GM18517 (cell line): ENCODE results near the gene PPP1R10.

Experiments used
- ATAC-seq: cut with Tn5 transposase; IDR thresholded peaks from one replicate; pipeline ENCODE4 v1.9.1; 2021; ENCODE audit warnings: mild to moderate bottlenecking, moderate library complexity; ENCODE audit not compliant: unreplicated experiment

PPP1R10 gene

DNA sequence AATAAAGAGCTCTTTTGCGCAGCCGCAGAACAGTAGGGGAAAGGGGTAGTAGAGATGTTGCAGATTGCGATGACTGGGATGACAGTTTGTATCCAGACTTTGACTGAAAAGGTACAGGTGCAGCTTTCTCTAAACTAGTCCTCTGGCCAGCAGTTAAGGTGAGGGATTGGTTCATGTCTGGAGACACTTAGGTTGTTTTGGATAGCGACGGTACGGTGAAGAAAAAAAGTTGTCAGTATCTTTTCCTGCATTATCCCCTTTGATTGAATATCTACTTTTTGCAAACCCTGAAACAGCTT is 59.4 kb downstream of the PPP1R10 start:
- no peak for ATAC-seq

- ATAC-seq = peak; percentile 62
Observed at GRCh38 chr6:30556906-30557682, 59.9 kb downstream of the PPP1R10 start, which contains the start of gene PRR3. Gene PRR3, plus strand, starts transcription at chr6:30557295. Its CDS starts 50 bp downstream, at chr6:30557345.

- peak; percentile 62 for ATAC-seq
Observed at GRCh38 chr6:30556066-30556905, 60.8 kb downstream of the PPP1R10 start, which contains the start of gene GNL1. Gene GNL1, minus strand, starts transcription at chr6:30556489. Its CDS starts 286 bp downstream, at chr6:30556203.

GRCh38 chr6:30555816-30556065 is 61.3 kb downstream of the PPP1R10 start:
- ATAC-seq = peak; percentile 2

DNA sequence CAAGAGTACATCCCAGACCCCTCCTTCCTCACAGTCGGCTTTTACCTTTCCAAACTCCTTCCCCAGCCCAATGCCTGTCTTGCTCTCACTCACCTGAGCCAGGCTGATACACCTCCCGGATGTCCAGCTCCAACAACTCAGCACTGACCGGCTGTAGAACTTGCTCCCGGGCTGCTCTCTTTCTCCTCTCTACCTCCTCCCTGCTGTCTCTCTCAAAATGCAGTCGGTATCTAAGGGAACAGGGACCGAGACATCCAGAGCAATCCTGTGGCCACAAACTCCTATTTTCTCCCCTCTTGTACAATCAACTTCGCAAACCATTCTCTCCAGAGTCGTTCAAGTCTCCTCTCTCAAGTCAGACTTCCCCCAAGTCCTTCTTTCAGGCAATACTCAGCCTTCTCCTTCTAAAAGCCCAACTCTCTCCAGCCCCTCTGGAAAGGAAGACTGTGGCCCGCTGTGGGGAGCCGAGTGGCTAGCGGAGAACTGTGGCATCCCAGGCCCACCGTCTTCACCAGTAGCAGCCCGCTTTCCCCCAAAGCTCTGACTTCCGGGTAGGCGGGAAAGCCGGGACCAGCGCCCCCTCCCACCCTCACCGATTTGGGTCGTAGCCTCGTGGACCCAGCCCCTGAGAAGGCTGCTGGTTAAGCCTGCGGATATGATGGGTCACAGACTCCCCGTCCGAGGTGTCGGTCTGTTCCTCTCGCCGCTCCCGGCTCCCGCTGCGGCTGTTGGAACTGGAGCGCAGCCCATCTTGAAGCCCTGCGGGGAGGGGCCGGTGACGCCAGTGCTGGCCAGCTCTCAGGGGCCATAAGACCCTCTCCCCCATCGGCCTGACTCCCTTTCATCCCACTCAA is 61.9 kb downstream of the PPP1R10 start:
- ATAC-seq = no peak

- ATAC-seq = no peak
Observed at GRCh38 chr6:30554404-30554803, 62.6 kb downstream of the PPP1R10 start.
